HepG2 (cell line): ENCODE data around the gene MOCS1. TPM values are rescaled to one million over a fixed set of nuclear protein-coding genes. Genes with fewer than 3 reads are reported as not detected.

ENCODE experiments used
- ATAC-seq: fragments of 200-7000 bp; cut with Tn5 transposase; 3 replicates; pipeline ENCODE4 v1.9.1; 2020; ENCODE audit warnings: mild to moderate bottlenecking, moderate library complexity
- BruUV-seq: library from RNA; stranded (reverse); fragments of 400-500 nt; replicated peaks from 2 replicates; lab custom pipeline; 2021; lab: Mats Ljungman, UMichigan
- CTCF ChIA-PET: fragments of 300-600 bp; formaldehyde crosslinking; extraction: SDS; loops from one replicate; lab custom pipeline; 2021; ENCODE audit warnings: low total read pairs, inconsistent platforms, low intra/inter-chr PET ratio; lab: Yijun Ruan, JAX
- POLR2A ChIA-PET: fragments of 350-600 bp; sonication (Branson Sonifier 250); formaldehyde crosslinking; loops from one replicate; lab custom pipeline; 2020; ENCODE audit warnings: antibody characterized with exemption, inconsistent platforms; lab: Yijun Ruan, JAX
- DNase-seq: peaks from one replicate; pipeline ENCODE4 v3.0.0-alpha.2; 2015; ENCODE audit warnings: low spot score
- FAIRE-seq: peaks from 3 replicates; lab custom pipeline; 2011; peaks lifted over from hg19 to GRCh38; lab: Jason Lieb, UNC
- H2AFZ ChIP-seq: one replicate; pipeline ENCODE4 v1.6.1; 2011; ENCODE audit warnings: low read length, inconsistent platforms
- H3K27ac ChIP-seq: fragments of 300-600 bp; 3 replicates; pipeline ENCODE4 v1.8.0; 2011; ENCODE audit warnings: mixed run types, mild to moderate bottlenecking, mixed read lengths, low read length, inconsistent platforms; ENCODE audit not compliant: insufficient read depth; ENCODE audit errors: extremely low read length
- H3K27me3 ChIP-seq, 2 experiments: fragments of 200-600 bp in 1 of 2; 2 replicates in 1 of 2; 3 replicates in 1 of 2; pipeline versions ENCODE4 v1.6.0 to v1.8.0; 2011; ENCODE audit warnings: low read length in 2 of 2, mild to moderate bottlenecking in 2 of 2, moderate library complexity in 2 of 2, inconsistent platforms in 1 of 2; ENCODE audit not compliant: insufficient read depth in 2 of 2, control insufficient read depth in 1 of 2
- H3K36me3 ChIP-seq, 2 experiments: fragments of 200-600 bp in 1 of 2; replicated peaks in 1 of 2; 2 replicates in 1 of 2; 3 replicates in 1 of 2; pipeline versions ENCODE4 v1.5.1 to v1.8.0; 2011; ENCODE audit warnings: low read length in 2 of 2, inconsistent platforms in 1 of 2; ENCODE audit not compliant: insufficient read depth in 2 of 2, control insufficient read depth in 1 of 2
- H3K4me1 ChIP-seq: 2 replicates; pipeline ENCODE4 v1.5.1; 2012; ENCODE audit warnings: low read length, inconsistent platforms; ENCODE audit not compliant: insufficient read depth
- H3K4me2 ChIP-seq: 2 replicates; pipeline ENCODE4 v1.6.0; 2011; ENCODE audit warnings: low read depth, low read length, inconsistent platforms
- H3K4me3 ChIP-seq, 3 experiments: fragments of 200-600 bp in 1 of 3; sonication (generic), shearing (Covaris generic) in 1 of 3; replicated peaks in 1 of 3; 2 replicates each; pipeline ENCODE4 v1.5.1; 2011 to 2016; ENCODE audit warnings: low read length in 3 of 3, inconsistent platforms in 2 of 3, low read depth in 2 of 3, mild to moderate bottlenecking in 2 of 3, control low read depth in 1 of 3, mixed read lengths in 1 of 3; ENCODE audit not compliant: insufficient read depth in 1 of 3
- H3K79me2 ChIP-seq: one replicate; pipeline ENCODE4 v1.6.1; 2011; ENCODE audit warnings: low read length, inconsistent platforms; ENCODE audit not compliant: insufficient read depth
- H3K9ac ChIP-seq: 2 replicates; pipeline ENCODE4 v1.6.0; 2011; ENCODE audit warnings: mild to moderate bottlenecking, low read depth, low read length, inconsistent platforms; ENCODE audit not compliant: insufficient read depth
- H3K9me3 ChIP-seq: 2 replicates; pipeline ENCODE4 v1.5.1; 2012; ENCODE audit warnings: mild to moderate bottlenecking, low read length
- H4K20me1 ChIP-seq: 2 replicates; pipeline ENCODE4 v1.6.0; 2011; ENCODE audit warnings: inconsistent platforms, mild to moderate bottlenecking, low read length, moderate library complexity; ENCODE audit not compliant: insufficient read depth
- AGO2 ChIP-seq: fragments of 200-400 bp; formaldehyde crosslinking; optimal IDR thresholded peaks from 2 replicates; pipeline ENCODE3; 2017; ENCODE audit warnings: mild to moderate bottlenecking, low read depth, low read length, moderate library complexity
- EHMT2 ChIP-seq: fragments of 200-600 bp; sonication (generic); IDR thresholded peaks from 2 replicates; pipeline ENCODE4 v1.7.0; 2017; ENCODE audit warnings: antibody characterized with exemption, low read depth, low read length, borderline replicate concordance
- MATR3 ChIP-seq: sonication (generic); formaldehyde crosslinking; IDR thresholded peaks from 2 replicates; pipeline ENCODE4 v1.4.0; 2020; ENCODE audit warnings: missing genetic modification reagents
- MIER2 ChIP-seq: IDR thresholded peaks from 2 replicates; pipeline ENCODE4 v1.6.1; 2016; ENCODE audit warnings: missing biosample characterization, missing genetic modification reagents
- MYNN ChIP-seq: sonication (generic); formaldehyde crosslinking; IDR thresholded peaks from 2 replicates; pipeline ENCODE4 v1.4.0; 2020; ENCODE audit warnings: mild to moderate bottlenecking, low read depth, missing genetic modification reagents
- SNAI1 ChIP-seq: sonication (generic); formaldehyde crosslinking; IDR thresholded peaks from 2 replicates; pipeline ENCODE4 v1.5.0; 2020; ENCODE audit warnings: mild to moderate bottlenecking, missing genetic modification reagents, borderline replicate concordance
- TEAD2 ChIP-seq: sonication (generic); formaldehyde crosslinking; IDR thresholded peaks from 2 replicates; pipeline ENCODE4 v1.9.0; 2021; ENCODE audit warnings: missing genetic modification reagents
- TMF1 ChIP-seq: sonication (generic); formaldehyde crosslinking; IDR thresholded peaks from 2 replicates; pipeline ENCODE4 v1.8.1; 2022; ENCODE audit warnings: low read depth, missing genetic modification reagents
- ZBTB1 ChIP-seq: sonication (generic); formaldehyde crosslinking; IDR thresholded peaks from 2 replicates; pipeline ENCODE4 v1.4.0; 2020; ENCODE audit warnings: missing genetic modification reagents, borderline replicate concordance
- ZEB1 ChIP-seq: IDR thresholded peaks from 2 replicates; pipeline ENCODE4 v1.6.1; 2012; ENCODE audit warnings: mild to moderate bottlenecking, low read depth, inconsistent platforms; ENCODE audit not compliant: insufficient replicate concordance
- ZNF282 ChIP-seq: fragments of 450-650 bp; IDR thresholded peaks from 2 replicates; pipeline ENCODE4 v1.6.1; 2018; ENCODE audit not compliant: partially characterized antibody
- ZNF333 ChIP-seq: sonication (generic); formaldehyde crosslinking; IDR thresholded peaks from 2 replicates; pipeline ENCODE4 v1.4.0; 2020; ENCODE audit warnings: mild to moderate bottlenecking, missing genetic modification reagents, borderline replicate concordance
- ZNF468 ChIP-seq: sonication (generic); formaldehyde crosslinking; IDR thresholded peaks from 2 replicates; pipeline ENCODE4 v1.8.0; 2022; ENCODE audit warnings: mild to moderate bottlenecking, moderate library complexity, missing genetic modification reagents
- WGBS: methylation state at CpG from one replicate; pipeline ENCODE4 v1.1.6; 2017; ENCODE audit warnings: low lambda C conversion rate; 5-methylcytosine and 5-hydroxymethylcytosine counted together
- in situ Hi-C: cut with HindIII; loops from 2 replicates; pipeline ENCODE4 v1.10.0; 2017; ENCODE audit warnings: low pct_unique_long_range_greater_than_20kb; ENCODE audit not compliant: extremely low pct_ligation_motif_present
- intact Hi-C: fragments of 100-400 bp; cut with micrococcal nuclease; formaldehyde crosslinking; loops from one replicate; pipeline ENCODE4 v1.10.0; 2022; ENCODE audit not compliant: unreplicated experiment
- polyA plus RNA-seq, 8 experiments: library from polyadenylated mRNA; depleted of rRNA in 3 of 8; stranded (reverse) in 7 of 8; unstranded in 1 of 8; fragments of >200 nt; fragmentation: Illumina TruSeq in 4 of 8; extraction: Trizol in 4 of 8; gene quantifications; 2 replicates each; pipeline versions ENCODE4 v1.2.1 to v1.2.3, GENCODE V29; 2011 to 2016; ENCODE audit warnings: low read depth in 4 of 8, missing spikeins in 1 of 8, mixed read lengths in 1 of 8; ENCODE audit not compliant: insufficient read depth in 1 of 8
- total RNA-seq, 5 experiments: library from RNA; depleted of rRNA; stranded (reverse); fragments of >200 nt; fragmentation: Illumina TruSeq; extraction: Trizol; gene quantifications; 2 replicates each; pipeline ENCODE4 v1.2.3, GENCODE V29; 2016; ENCODE audit warnings: low read depth in 1 of 5
- TF ChIP-seq, protein P1 (sequence below): sonication (generic); formaldehyde crosslinking; IDR thresholded peaks from 2 replicates; pipeline ENCODE4 v1.8.1; 2023; ENCODE audit warnings: missing genetic modification reagents, mild to moderate bottlenecking, borderline replicate concordance

Gene MOCS1
- total and polyA plus RNA-seq, 2 of the 13 experiments (the other 11 are each of a cell fraction or from before 2014, with no cell fraction given), result 5.3 to 11.7 TPM

DNA sequence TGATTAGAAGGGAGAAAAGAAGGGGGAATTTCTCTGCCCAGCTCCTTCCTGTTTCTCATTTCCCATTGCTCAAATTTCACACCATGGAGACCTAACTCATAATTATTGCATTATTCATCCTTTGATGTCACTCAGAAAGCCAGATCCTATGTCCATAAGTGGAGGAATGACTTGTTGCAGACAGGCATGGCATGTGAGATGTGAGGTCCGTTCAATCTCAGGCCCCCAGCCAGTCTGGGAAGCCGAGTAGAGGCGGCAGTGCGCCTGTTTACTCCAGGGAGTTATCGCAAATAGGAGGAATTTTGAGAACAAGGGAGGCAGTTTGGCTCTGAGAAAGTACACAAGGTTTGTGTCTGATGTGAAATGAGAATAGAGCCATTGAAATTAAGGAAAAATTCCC, 26.9 kb upstream of the MOCS1 start:
- no TSS peak for BruUV-seq
- in situ Hi-C loops, result no loop called here
- POLR2A ChIA-PET, result no interaction called here
- Histone ChIP-seq H3K9me3 (no peaks in the 10 kb centered on the region), H3K36me3 (no peaks in the 10 kb centered on the region), H3K4me2 (no peak overlapping the region), H3K27ac (no peak overlapping the region), H2AFZ (no peak overlapping the region), H3K27me3 (no peaks in the 10 kb centered on the region), H4K20me1 (no peaks in the 10 kb centered on the region), H3K9ac (no peak overlapping the region), H3K4me3 (no peak overlapping the region), H3K4me1 (no peaks in the 10 kb centered on the region), H3K79me2 (no peaks in the 10 kb centered on the region)
- DNase-seq (no peak), ATAC-seq (no peak), FAIRE-seq (no peak)
- CTCF ChIA-PET, result no interaction called here
- TF ChIP-seq ZNF468 (CRISPR knock-in tag), result no peak
- intact Hi-C loops, result no loop called here
- 26% methylated on average over 5 of the region's 5 CpGs for WGBS

GRCh38 chr6:39958947-39959346, 24.7 kb upstream of the MOCS1 start:
- no peak overlapping the region for H2AFZ ChIP-seq
- FAIRE-seq (no peak), ATAC-seq (no peak), DNase-seq (no peak)
- no peak overlapping the region for H3K27ac ChIP-seq
- no TSS peak for BruUV-seq
- no peaks in the 10 kb centered on the region for H3K27me3 ChIP-seq
- no peak overlapping the region for H3K4me3 ChIP-seq
- H3K79me2 ChIP-seq, result no peaks in the 10 kb centered on the region
- WGBS, result 6% methylated on average over 2 of the region's 2 CpGs
- intact Hi-C loops (no loop called here), in situ Hi-C loops (no loop called here)
- no peaks in the 10 kb centered on the region for H3K4me1 ChIP-seq
- H4K20me1 ChIP-seq, result no peaks in the 10 kb centered on the region
- CTCF ChIA-PET, result no interaction called here
- POLR2A ChIA-PET, result no interaction called here
- no peak overlapping the region for H3K9ac ChIP-seq
- H3K4me2 ChIP-seq, result no peak overlapping the region
- no peaks in the 10 kb centered on the region for H3K36me3 ChIP-seq
- H3K9me3 ChIP-seq, result no peaks in the 10 kb centered on the region
- TF ChIP-seq ZBTB1 (CRISPR knock-in tag) (no peak), MYNN (CRISPR knock-in tag) (no peak), ZNF282 (no peak), MATR3 (CRISPR knock-in tag) (no peak), AGO2 (no peak), ZNF333 (CRISPR knock-in tag) (no peak), TMF1 (no peak), ZEB1 (no peak), EHMT2 (no peak), TEAD2 (CRISPR knock-in tag) (no peak), MIER2 (no peak), SNAI1 (CRISPR knock-in tag) (no peak)
- TF ChIP-seq, protein P1, sequence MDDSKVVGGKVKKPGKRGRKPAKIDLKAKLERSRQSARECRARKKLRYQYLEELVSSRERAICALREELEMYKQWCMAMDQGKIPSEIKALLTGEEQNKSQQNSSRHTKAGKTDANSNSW (CRISPR knock-in tag), result no peak
